ENCODE measurements around the gene TRIM62.

DNA sequence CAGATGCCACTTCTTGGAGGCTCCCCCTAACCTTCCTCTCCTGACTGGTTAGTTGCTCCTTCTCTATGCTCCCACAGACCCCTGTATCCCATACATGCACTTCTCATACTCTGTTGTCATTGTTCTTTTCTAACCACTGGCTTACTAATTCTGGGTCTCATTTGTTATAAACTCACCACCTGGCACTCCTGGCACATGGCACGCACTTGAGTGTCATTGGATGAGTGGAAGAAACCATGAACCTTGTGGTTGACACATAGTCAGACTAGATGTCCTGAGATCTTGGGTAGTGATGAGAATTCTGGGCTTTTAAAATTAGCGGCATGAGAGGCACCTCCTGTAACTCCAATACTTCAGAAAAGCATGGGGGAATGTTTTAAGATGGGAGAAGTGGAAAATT, 49.3 kb downstream of the TRIM62 start:
- no peak for TF ChIP-seq EZH2 (optimal IDR thresholded peaks at IDR 0.05; ENCODE audit: low read depth, low read length)
- TF ChIP-seq, protein P1, sequence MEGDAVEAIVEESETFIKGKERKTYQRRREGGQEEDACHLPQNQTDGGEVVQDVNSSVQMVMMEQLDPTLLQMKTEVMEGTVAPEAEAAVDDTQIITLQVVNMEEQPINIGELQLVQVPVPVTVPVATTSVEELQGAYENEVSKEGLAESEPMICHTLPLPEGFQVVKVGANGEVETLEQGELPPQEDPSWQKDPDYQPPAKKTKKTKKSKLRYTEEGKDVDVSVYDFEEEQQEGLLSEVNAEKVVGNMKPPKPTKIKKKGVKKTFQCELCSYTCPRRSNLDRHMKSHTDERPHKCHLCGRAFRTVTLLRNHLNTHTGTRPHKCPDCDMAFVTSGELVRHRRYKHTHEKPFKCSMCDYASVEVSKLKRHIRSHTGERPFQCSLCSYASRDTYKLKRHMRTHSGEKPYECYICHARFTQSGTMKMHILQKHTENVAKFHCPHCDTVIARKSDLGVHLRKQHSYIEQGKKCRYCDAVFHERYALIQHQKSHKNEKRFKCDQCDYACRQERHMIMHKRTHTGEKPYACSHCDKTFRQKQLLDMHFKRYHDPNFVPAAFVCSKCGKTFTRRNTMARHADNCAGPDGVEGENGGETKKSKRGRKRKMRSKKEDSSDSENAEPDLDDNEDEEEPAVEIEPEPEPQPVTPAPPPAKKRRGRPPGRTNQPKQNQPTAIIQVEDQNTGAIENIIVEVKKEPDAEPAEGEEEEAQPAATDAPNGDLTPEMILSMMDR (IDR thresholded peaks at IDR 0.05; ENCODE audit: low read length) = no peak
- TF ChIP-seq EZH2phosphoT487 (IDR thresholded peaks at IDR 0.05; ENCODE audit: low read length) = no peak
